T-helper 2 cell treated with Interferon-gamma antibody and Interleukin-4, amounts not matched to agents 100 ng/mL and 5 ng/mL, for 36 hours (primary cell): ENCODE data around the gene TMEM258. TPM values are rescaled to one million over a fixed set of nuclear protein-coding genes. Genes with fewer than 3 reads are reported as not detected.

ENCODE experiments used
- intact Hi-C: fragments of 100-400 bp; cut with micrococcal nuclease; formaldehyde crosslinking; loops from one replicate; pipeline ENCODE4 v1.15.1; 2023
- total RNA-seq: library from RNA; stranded (reverse); gene quantifications from 2 replicates; pipeline ENCODE4 v1.2.3, GENCODE V29; 2022

Gene TMEM258
- total RNA-seq, 1 donor from 2014 or later = 174 TPM

- intact Hi-C loops = loop anchor here (1.0 kb wide), 4 partner anchors 19 to 150 kb away; partner anchors contain the start of gene FADS3
These were observed 5.0 kb upstream of the TMEM258 start for GRCh38 chr11:61797263-61797944.

- intact Hi-C loops = no loop called here
These were observed 3.6 kb upstream of the TMEM258 start for GRCh38 chr11:61795876-61796526.

- intact Hi-C loops = no loop called here
These were observed 3.1 kb upstream of the TMEM258 start for GRCh38 chr11:61795459-61795858.

GRCh38 chr11:61794579-61794978 lies 2.2 kb upstream of the TMEM258 start:
- intact Hi-C loops = loop anchor here (5.0 kb wide), 2 partner anchors 173 to 313 kb away; partner anchors contain the start of gene FTH1

- intact Hi-C loops = loop anchor here (2.0 to 5.0 kb wide), 3 partner anchors 173 to 313 kb away; partner anchors contain the start of gene FTH1
These were observed 1.4 kb upstream of the TMEM258 start for GRCh38 chr11:61793829-61794204.

- intact Hi-C loops = loop anchor here (2.0 to 5.0 kb wide), 3 partner anchors 174 to 314 kb away; partner anchors contain the start of gene FTH1
These were observed 857 bp upstream of the TMEM258 start for GRCh38 chr11:61793083-61793828.

- intact Hi-C loops = loop anchor here (1.0 to 5.0 kb wide), 6 partner anchors 23 to 331 kb away; partner anchors contain the start of genes FADS2 and FTH1
These were observed 576 bp downstream of the TMEM258 start for GRCh38 chr11:61791737-61792309.

- intact Hi-C loops = no loop called here
These were observed 4.4 kb downstream of the TMEM258 start for GRCh38 chr11:61787928-61788491.

GRCh38 chr11:61785837-61786402 lies 6.5 kb downstream of the TMEM258 start:
- intact Hi-C loops = no loop called here

GRCh38 chr11:61784506-61784805 lies 7.9 kb downstream of the TMEM258 start:
- intact Hi-C loops = no loop called here

GRCh38 chr11:61783717-61784505 lies 8.5 kb downstream of the TMEM258 start:
- intact Hi-C loops = no loop called here

- intact Hi-C loops = no loop called here
These were observed 9.6 kb downstream of the TMEM258 start for GRCh38 chr11:61782841-61783240.

GRCh38 chr11:61782299-61782698 lies 10.1 kb downstream of the TMEM258 start:
- intact Hi-C loops = no loop called here

- intact Hi-C loops = no loop called here
These were observed 10.8 kb downstream of the TMEM258 start for GRCh38 chr11:61781585-61781984.

- intact Hi-C loops = no loop called here
These were observed 11.7 kb downstream of the TMEM258 start for GRCh38 chr11:61780581-61781162.

- intact Hi-C loops = no loop called here
These were observed 12.5 kb downstream of the TMEM258 start for GRCh38 chr11:61779666-61780525.

- intact Hi-C loops = no loop called here
These were observed 13.3 kb downstream of the TMEM258 start for GRCh38 chr11:61778920-61779650.

- intact Hi-C loops = no loop called here
These were observed 14.0 kb downstream of the TMEM258 start for GRCh38 chr11:61778357-61778886.
